RKO (cell line): ENCODE data around the gene HOXA9.

Experiments used
- DNase-seq: peaks from one replicate; pipeline ENCODE4 v3.0.0-alpha.2; 2016; ENCODE audit warnings: low spot score

The HOXA9 gene

GRCh38 chr7:27165089-27165995, at the start of gene HOXA9:
TSS of gene HOXA9 (minus strand) at chr7:27165537. CDS start at chr7:27165457, 80 bp downstream.
- peak; percentile 97 for DNase-seq

- no peak for DNase-seq
Measured at GRCh38 chr7:27214239-27214950, 49.1 kb upstream of the HOXA9 start.

- DNase-seq = no peak
Measured at GRCh38 chr7:27213433-27214238, 48.3 kb upstream of the HOXA9 start.

- DNase-seq = no peak
Measured at GRCh38 chr7:27212497-27213432, 47.4 kb upstream of the HOXA9 start.

GRCh38 chr7:27211764-27212204, 46.4 kb upstream of the HOXA9 start:
- no peak for DNase-seq

GRCh38 chr7:27211084-27211446, 45.7 kb upstream of the HOXA9 start:
- DNase-seq = no peak

- peak; percentile 46 for DNase-seq
Measured at GRCh38 chr7:27210441-27211083, 45.2 kb upstream of the HOXA9 start.

- DNase-seq = no peak
Measured at GRCh38 chr7:27209933-27210440, 44.6 kb upstream of the HOXA9 start.

GRCh38 chr7:27208998-27209397, 43.7 kb upstream of the HOXA9 start:
- no peak for DNase-seq

- DNase-seq = no peak
Measured at GRCh38 chr7:27207348-27207985, 42.1 kb upstream of the HOXA9 start.

- DNase-seq = no peak
Measured at GRCh38 chr7:27205325-27206280, 40.3 kb upstream of the HOXA9 start.

GRCh38 chr7:27204851-27205322, 39.5 kb upstream of the HOXA9 start:
- no peak for DNase-seq

- no peak for DNase-seq
Measured at GRCh38 chr7:27203964-27204594, 38.7 kb upstream of the HOXA9 start.

GRCh38 chr7:27203365-27203953, 38.1 kb upstream of the HOXA9 start:
- no peak for DNase-seq

GRCh38 chr7:27202862-27203134, 37.5 kb upstream of the HOXA9 start:
- DNase-seq = no peak

GRCh38 chr7:27202018-27202861, 36.9 kb upstream of the HOXA9 start:
- no peak for DNase-seq

- DNase-seq = no peak
Measured at GRCh38 chr7:27201580-27202017, 36.3 kb upstream of the HOXA9 start.
